ENCODE measurements around the gene RPL39.

GRCh38 chrX:119816300-119816699 is 24.9 kb upstream of the RPL39 start:
- no peak for TF ChIP-seq CTCF (conservative IDR thresholded peaks at IDR 0.05; ENCODE audit: low read length)
- TF ChIP-seq EZH2phosphoT487 (IDR thresholded peaks at IDR 0.05; ENCODE audit: borderline replicate concordance), result no peak
